ENCODE results near the gene MEOX1. TPM values are rescaled to one million over a fixed set of nuclear protein-coding genes. Genes with fewer than 3 reads are reported as not detected.

The MEOX1 gene
- total and polyA plus RNA-seq, 2 of the 13 experiments (the other 11 are each of a cell fraction or from before 2014, with no cell fraction given), result not detected

- no peak for DNase-seq (ENCODE audit: low spot score)
- Histone ChIP-seq H3K27me3 (ENCODE audit: control insufficient read depth in 1 of 2, insufficient read depth in 2 of 2, low read length in 2 of 2) (peaks cover 5 to 15% of the 10 kb centered on the region in 2 experiments; a peak in 2 of 5 replicates), H4K20me1 (ENCODE audit: insufficient read depth, low read length) (no peaks in the 10 kb centered on the region), H3K79me2 (ENCODE audit: insufficient read depth, low read length) (no peaks in the 10 kb centered on the region), H3K4me3 (replicated peaks in 1 of 3; ENCODE audit: insufficient read depth in 1 of 3, low read depth in 2 of 3, low read length in 3 of 3) (no peak overlapping the region), H3K4me1 (ENCODE audit: insufficient read depth, low read length) (peaks cover 30% of the 10 kb centered on the region), H2AFZ (ENCODE audit: low read length) (no peak overlapping the region), H3K4me2 (ENCODE audit: low read depth, low read length) (no peak overlapping the region), H3K9ac (ENCODE audit: insufficient read depth, low read depth, low read length) (no peak overlapping the region), H3K27ac (ENCODE audit: extremely low read length, insufficient read depth, low read length) (no peak overlapping the region), H3K9me3 (ENCODE audit: low read length) (no peaks in the 10 kb centered on the region), H3K36me3 (replicated peaks in 1 of 2; ENCODE audit: control insufficient read depth in 1 of 2, insufficient read depth in 2 of 2, low read length in 2 of 2) (no peaks in the 10 kb centered on the region)
- POLR2A ChIA-PET, result no interaction called here
- in situ Hi-C loops (cut with HindIII; ENCODE audit: extremely low pct_ligation_motif_present, low pct_unique_long_range_greater_than_20kb) (no loop called here), intact Hi-C loops (cut with micrococcal nuclease; ENCODE audit: unreplicated experiment) (no loop called here)
- CTCF ChIA-PET (ENCODE audit: low intra/inter-chr PET ratio, low total read pairs), result no interaction called here
- no peak for ATAC-seq
- FAIRE-seq, result no peak
- TF ChIP-seq REST (IDR thresholded peaks at IDR 0.05; ENCODE audit: borderline replicate concordance in 1 of 2, low read depth in 1 of 2, low read length in 2 of 2), result no peak
- no peak for TF ChIP-seq RERE (CRISPR knock-in tag; IDR thresholded peaks at IDR 0.05; ENCODE audit: low read depth)
- TF ChIP-seq ZNF800 (CRISPR knock-in tag; IDR thresholded peaks at IDR 0.05), result no peak
- no peak for TF ChIP-seq FOXO1 (CRISPR knock-in tag; IDR thresholded peaks at IDR 0.05)
- TF ChIP-seq ZFP90 (CRISPR knock-in tag; IDR thresholded peaks at IDR 0.05; ENCODE audit: borderline replicate concordance), result no peak
- TF ChIP-seq ZSCAN9 (CRISPR knock-in tag; IDR thresholded peaks at IDR 0.05; ENCODE audit: borderline replicate concordance), result no peak
- TF ChIP-seq RBFOX2 (IDR thresholded peaks at IDR 0.05; ENCODE audit: low read depth, low read length), result no peak
- no peak for TF ChIP-seq POLR2AphosphoS5 (IDR thresholded peaks at IDR 0.05; ENCODE audit: low read depth, low read length)
- no peak for TF ChIP-seq HDAC6 (IDR thresholded peaks at IDR 0.05; ENCODE audit: low read depth, low read length)
- no peak for TF ChIP-seq TBP (CRISPR knock-in tag; IDR thresholded peaks at IDR 0.05)
- TF ChIP-seq, protein P1, sequence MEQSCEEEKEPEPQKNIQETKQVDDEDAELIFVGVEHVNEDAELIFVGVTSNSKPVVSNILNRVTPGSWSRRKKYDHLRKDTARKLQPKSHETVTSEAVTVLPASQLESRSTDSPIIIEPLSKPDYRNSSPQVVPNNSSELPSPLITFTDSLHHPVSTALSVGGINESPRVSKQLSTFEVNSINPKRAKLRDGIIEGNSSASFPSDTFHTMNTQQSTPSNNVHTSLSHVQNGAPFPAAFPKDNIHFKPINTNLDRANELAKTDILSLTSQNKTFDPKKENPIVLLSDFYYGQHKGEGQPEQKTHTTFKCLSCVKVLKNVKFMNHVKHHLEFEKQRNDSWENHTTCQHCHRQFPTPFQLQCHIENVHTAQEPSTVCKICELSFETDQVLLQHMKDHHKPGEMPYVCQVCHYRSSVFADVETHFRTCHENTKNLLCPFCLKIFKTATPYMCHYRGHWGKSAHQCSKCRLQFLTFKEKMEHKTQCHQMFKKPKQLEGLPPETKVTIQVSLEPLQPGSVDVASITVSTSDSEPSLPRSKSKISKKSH (CRISPR knock-in tag; IDR thresholded peaks at IDR 0.05; ENCODE audit: borderline replicate concordance), result no peak
- no peak for TF ChIP-seq NFYC (CRISPR knock-in tag; IDR thresholded peaks at IDR 0.05)
- BruUV-seq (replicated peaks), result no TSS peak
These were observed 36.1 kb downstream of the MEOX1 start for GRCh38 chr17:43625606-43626005.
